ENCODE data around the gene ALOXE3. TPM values are rescaled to one million over a fixed set of nuclear protein-coding genes. Genes with fewer than 3 reads are reported as not detected.

Gene ALOXE3
- polyA plus RNA-seq, 2 of the 4 experiments (the other 2 are of a cell fraction) = 0.35 to 0.40 TPM

- ChIA-PET CTCF (interaction anchor here (0.8 to 26.5 kb wide), 5 partner anchors 6 to 65 kb away, joined by 3 to 601 read pairs (median 4); partner anchors contain the start of genes PER1 and VAMP2), POLR2A (no interaction called here)
- no peak for FAIRE-seq
- TF ChIP-seq BHLHE40 (IDR thresholded peaks at IDR 0.05; ENCODE audit: low read depth, low read length) (no peak), FOSL2 (IDR thresholded peaks at IDR 0.05) (no peak), FOSL2 (CRISPR knock-in tag; IDR thresholded peaks at IDR 0.05) (no peak), HES2 (IDR thresholded peaks at IDR 0.05) (no peak), NR3C1 (IDR thresholded peaks at IDR 0.05) (no peak), NPAS2 (CRISPR knock-in tag; IDR thresholded peaks at IDR 0.05; ENCODE audit: borderline replicate concordance) (no peak), KDM1A (IDR thresholded peaks at IDR 0.05; ENCODE audit: low read depth) (no peak), CHD4 (IDR thresholded peaks at IDR 0.05; ENCODE audit: borderline replicate concordance) (no peak), RAD21 (conservative IDR thresholded peaks at IDR 0.05 in 1 of 2, IDR thresholded peaks at IDR 0.05 in 1 of 2) (no peak), TP53 (CRISPR knock-in tag; IDR thresholded peaks at IDR 0.05) (no peak), CBX2 (IDR thresholded peaks at IDR 0.05; ENCODE audit: borderline replicate concordance, low read depth) (no peak), POLR2AphosphoS2 (conservative IDR thresholded peaks at IDR 0.05; ENCODE audit: low read length) (no peak; the same call in 1 of the 2 replicates), USF2 (IDR thresholded peaks at IDR 0.05) (no peak), FOXS1 (CRISPR knock-in tag; IDR thresholded peaks at IDR 0.05) (no peak), TFCP2L1 (CRISPR knock-in tag; IDR thresholded peaks at IDR 0.05) (no peak), HEYL (CRISPR knock-in tag; IDR thresholded peaks at IDR 0.05) (no peak), MYC (IDR thresholded peaks at IDR 0.05; ENCODE audit: borderline replicate concordance, low read length) (no peak), HOXA7 (CRISPR knock-in tag; IDR thresholded peaks at IDR 0.05) (no peak)
- TF ChIP-seq, protein P1, sequence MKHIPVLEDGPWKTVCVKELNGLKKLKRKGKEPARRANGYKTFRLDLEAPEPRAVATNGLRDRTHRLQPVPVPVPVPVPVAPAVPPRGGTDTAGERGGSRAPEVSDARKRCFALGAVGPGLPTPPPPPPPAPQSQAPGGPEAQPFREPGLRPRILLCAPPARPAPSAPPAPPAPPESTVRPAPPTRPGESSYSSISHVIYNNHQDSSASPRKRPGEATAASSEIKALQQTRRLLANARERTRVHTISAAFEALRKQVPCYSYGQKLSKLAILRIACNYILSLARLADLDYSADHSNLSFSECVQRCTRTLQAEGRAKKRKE (CRISPR knock-in tag; IDR thresholded peaks at IDR 0.05; ENCODE audit: low read depth) = no peak
- WGBS (ENCODE audit: missing lambda C conversion rate) = 92% methylated on average over 14 of the region's 15 CpGs
- no peaks in the 10 kb centered on the region for H3K9me3 ChIP-seq
- no peak for DNase-seq (ENCODE audit: low read depth in 1 of 2, low spot score in 1 of 2)
- no peak overlapping the region for H3K4me3 ChIP-seq
- H3K4me2 ChIP-seq = no peak overlapping the region
- no peak overlapping the region for H3K27ac ChIP-seq
- ATAC-seq = no peak
- H3K4me1 ChIP-seq = peaks cover 3% of the 10 kb centered on the region; the same call in 1 of the 3 replicates
These were observed 26.3 kb upstream of the ALOXE3 start for GRCh38 chr17:8144401-8145231.

GRCh38 chr17:8143581-8144400 lies 25.5 kb upstream of the ALOXE3 start:
- ATAC-seq (no peak), FAIRE-seq (no peak), DNase-seq (ENCODE audit: low read depth in 1 of 2, low spot score in 1 of 2) (no peak)
- ChIA-PET CTCF (interaction anchor here (1.1 to 26.5 kb wide), 5 partner anchors 5 to 70 kb away, joined by 3 to 601 read pairs (median 79); partner anchors contain the start of genes HES7, PER1 and VAMP2), POLR2A (interaction anchor here (1.1 kb wide), 1 partner anchor 30 kb away, joined by 7 read pairs; no protein-coding TSS in a partner anchor)
- H3K9me3 ChIP-seq = no peaks in the 10 kb centered on the region
- peaks cover 5% of the 10 kb centered on the region; the same call in 1 of the 3 replicates for H3K4me1 ChIP-seq
- no peak overlapping the region for H3K27ac ChIP-seq
- 87% methylated on average over 20 of the region's 22 CpGs for WGBS (ENCODE audit: missing lambda C conversion rate)
- H3K4me3 ChIP-seq = no peak overlapping the region
- no peak overlapping the region for H3K4me2 ChIP-seq
- TF ChIP-seq POLR2AphosphoS2 (conservative IDR thresholded peaks at IDR 0.05; ENCODE audit: low read length) (peak; percentile 45), ZFP36 (IDR thresholded peaks at IDR 0.05; ENCODE audit: borderline replicate concordance, partially characterized antibody) (no peak), ESRRA (IDR thresholded peaks at IDR 0.05; ENCODE audit: borderline replicate concordance, low read length) (no peak), EP300 (IDR thresholded peaks at IDR 0.05) (no peak), MAZ (IDR thresholded peaks at IDR 0.05; ENCODE audit: borderline replicate concordance, low read depth, low read length) (no peak)
- TF ChIP-seq, protein P2, sequence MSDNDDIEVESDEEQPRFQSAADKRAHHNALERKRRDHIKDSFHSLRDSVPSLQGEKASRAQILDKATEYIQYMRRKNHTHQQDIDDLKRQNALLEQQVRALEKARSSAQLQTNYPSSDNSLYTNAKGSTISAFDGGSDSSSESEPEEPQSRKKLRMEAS (IDR thresholded peaks at IDR 0.05) = no peak

Measured in A549 (cell line).